A673 (cell line): ENCODE data around the gene BUB3.

Experiments
- EZH2 ChIP-seq: fragments of 200-600 bp; sonication (generic); IDR thresholded peaks from 2 replicates; pipeline ENCODE4 v1.6.1; 2017; ENCODE audit warnings: borderline replicate concordance, low read depth, mild to moderate bottlenecking, mixed read lengths, antibody characterized with exemption, low read length; ENCODE audit not compliant: poor library complexity, severe bottlenecking
- TF ChIP-seq, protein P1 (sequence below): fragments of 300-800, 200-600 bp; sonication (generic); conservative IDR thresholded peaks from 2 replicates; pipeline ENCODE4 v1.5.1; 2017; ENCODE audit warnings: low read depth, mild to moderate bottlenecking, antibody characterized with exemption, low read length, moderate library complexity, mixed read lengths

DNA sequence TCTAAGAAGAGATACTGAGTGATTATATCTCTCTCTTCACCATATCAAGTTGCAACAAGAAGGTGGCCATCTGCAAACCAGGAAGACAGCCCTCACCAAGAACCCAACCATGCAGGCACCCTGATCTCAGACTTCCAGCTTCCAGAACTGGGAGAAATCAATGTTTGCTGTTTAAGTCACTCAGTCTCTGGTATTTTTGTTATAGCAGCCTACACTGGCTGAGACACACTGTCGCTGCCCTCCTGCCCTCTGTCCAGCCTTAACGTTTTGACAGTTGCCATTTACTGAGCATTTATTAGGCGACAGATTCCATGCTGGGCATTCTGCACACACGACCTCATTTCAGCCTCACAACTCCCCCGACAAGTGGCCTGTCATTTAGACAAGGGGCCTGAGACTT is 28.0 kb upstream of the BUB3 start:
- TF ChIP-seq, protein P1, sequence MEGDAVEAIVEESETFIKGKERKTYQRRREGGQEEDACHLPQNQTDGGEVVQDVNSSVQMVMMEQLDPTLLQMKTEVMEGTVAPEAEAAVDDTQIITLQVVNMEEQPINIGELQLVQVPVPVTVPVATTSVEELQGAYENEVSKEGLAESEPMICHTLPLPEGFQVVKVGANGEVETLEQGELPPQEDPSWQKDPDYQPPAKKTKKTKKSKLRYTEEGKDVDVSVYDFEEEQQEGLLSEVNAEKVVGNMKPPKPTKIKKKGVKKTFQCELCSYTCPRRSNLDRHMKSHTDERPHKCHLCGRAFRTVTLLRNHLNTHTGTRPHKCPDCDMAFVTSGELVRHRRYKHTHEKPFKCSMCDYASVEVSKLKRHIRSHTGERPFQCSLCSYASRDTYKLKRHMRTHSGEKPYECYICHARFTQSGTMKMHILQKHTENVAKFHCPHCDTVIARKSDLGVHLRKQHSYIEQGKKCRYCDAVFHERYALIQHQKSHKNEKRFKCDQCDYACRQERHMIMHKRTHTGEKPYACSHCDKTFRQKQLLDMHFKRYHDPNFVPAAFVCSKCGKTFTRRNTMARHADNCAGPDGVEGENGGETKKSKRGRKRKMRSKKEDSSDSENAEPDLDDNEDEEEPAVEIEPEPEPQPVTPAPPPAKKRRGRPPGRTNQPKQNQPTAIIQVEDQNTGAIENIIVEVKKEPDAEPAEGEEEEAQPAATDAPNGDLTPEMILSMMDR = no peak
- TF ChIP-seq EZH2 = no peak
